Activated CD4-positive, CD25-positive, alpha-beta regulatory T cell treated with anti-CD3 and anti-CD28 coated beads, Interleukin-2, amount 50 U/mL, for 72 hours (primary cell): ENCODE data around the gene RBM15.

Source experiments
- DNase-seq: peaks from one replicate; pipeline ENCODE4 v3.0.0; 2021

RBM15 gene

GRCh38 chr1:110356379-110356778 is 17.2 kb downstream of the RBM15 start:
- DNase-seq = no peak

GRCh38 chr1:110360431-110360830 is 21.3 kb downstream of the RBM15 start:
- no peak for DNase-seq

GRCh38 chr1:110361856-110362255 is 22.7 kb downstream of the RBM15 start:
- no peak for DNase-seq

GRCh38 chr1:110364221-110364620 is 25.0 kb downstream of the RBM15 start:
- no peak for DNase-seq

- DNase-seq = no peak
Measured at GRCh38 chr1:110370827-110371226, 31.6 kb downstream of the RBM15 start.

GRCh38 chr1:110375490-110375889 is 36.3 kb downstream of the RBM15 start:
- no peak for DNase-seq

GRCh38 chr1:110380672-110381283 is 41.6 kb downstream of the RBM15 start:
- DNase-seq = no peak

- no peak for DNase-seq
Measured at GRCh38 chr1:110383251-110383990, 44.2 kb downstream of the RBM15 start.

- no peak for DNase-seq
Measured at GRCh38 chr1:110384581-110385321, 45.6 kb downstream of the RBM15 start.

GRCh38 chr1:110385369-110385768 is 46.2 kb downstream of the RBM15 start:
- no peak for DNase-seq

- no peak for DNase-seq
Measured at GRCh38 chr1:110387048-110387754, 48.0 kb downstream of the RBM15 start.

- DNase-seq = no peak
Measured at GRCh38 chr1:110390096-110390495, 50.9 kb downstream of the RBM15 start.

GRCh38 chr1:110390692-110391245 is 51.6 kb downstream of the RBM15 start, which contains the start of gene SLC16A4:
Gene SLC16A4, minus strand, starts transcription at chr1:110391026. Its CDS starts 1,703 bp downstream, at chr1:110389323.
- no peak for DNase-seq

GRCh38 chr1:110393286-110393685 is 54.1 kb downstream of the RBM15 start:
- DNase-seq = no peak

GRCh38 chr1:110393691-110394492 is 54.7 kb downstream of the RBM15 start:
- no peak for DNase-seq

- DNase-seq = no peak
Measured at GRCh38 chr1:110394493-110394820, 55.3 kb downstream of the RBM15 start.
